ENCODE results near the gene PPAN. TPM values are rescaled to one million over a fixed set of nuclear protein-coding genes. Genes with fewer than 3 reads are reported as not detected.
A peak's percentile ranks its signal among the peaks of the same experiment; 100 is the strongest.

Gene PPAN
- total RNA-seq, 2 experiments from 2014 or later, result 99.2 to 107 TPM

DNA sequence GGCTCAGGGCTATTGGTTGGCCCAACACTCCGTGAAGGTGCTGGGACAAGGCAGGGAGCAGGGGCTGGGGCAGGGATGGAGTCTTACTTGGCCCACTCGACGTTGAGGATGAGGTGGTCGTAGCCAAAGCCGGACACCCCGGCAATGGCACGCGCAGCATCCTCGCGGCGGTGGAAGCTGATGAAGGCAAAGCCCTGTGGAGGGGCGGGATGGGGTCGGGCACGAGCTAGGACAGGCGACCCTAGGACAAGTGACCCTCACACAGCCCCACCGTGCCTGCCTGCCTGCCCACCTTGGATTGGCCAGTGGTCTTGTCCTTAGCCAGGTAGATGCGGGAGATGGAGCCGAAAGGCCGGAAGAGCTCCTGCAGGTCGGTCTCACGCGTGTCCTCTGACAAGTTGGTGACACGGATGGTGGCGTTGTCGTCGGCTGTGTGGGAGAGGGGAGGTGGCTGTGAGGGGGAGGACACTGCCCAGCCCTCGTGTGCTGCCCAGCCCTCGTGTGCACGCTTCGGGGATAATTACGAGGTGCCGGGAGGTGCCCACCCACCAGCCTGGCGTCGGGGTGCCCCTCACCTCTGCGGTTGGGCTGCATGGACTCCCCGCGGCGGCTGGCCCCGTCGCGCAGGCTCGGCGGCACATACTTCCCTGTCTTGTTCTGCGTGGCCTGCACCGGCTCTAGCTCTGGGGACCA is 9.4 kb downstream of the PPAN start:
- Mint-ChIP-seq H3K27me3 (no peaks in the 10 kb centered on the region), H3K9me3 (no peaks in the 10 kb centered on the region), H3K27ac (peak overlapping the region; percentile 13), H3K4me1 (ENCODE audit: low read depth) (peaks cover 51% of the 10 kb centered on the region), H3K36me3 (peaks cover 51% of the 10 kb centered on the region), H3K4me3 (no peak overlapping the region)
- DNase-seq, result no peak
- ChIA-PET CTCF (interaction anchor here (1.1 to 9.4 kb wide), 3 partner anchors 9 to 136 kb away, joined by 3 to 96 read pairs (median 12); partner anchors contain the start of genes MRPL4 and PPAN), POLR2A (interaction anchor here (5.4 to 8.7 kb wide), 2 partner anchors 11 to 18 kb away, joined by 75 to 76 read pairs; partner anchors contain the start of genes ANGPTL6 and PPAN)
- intact Hi-C loops (cut with micrococcal nuclease), result no loop called here

- no peak for DNase-seq
- POLR2A ChIA-PET, result interaction anchor here (5.4 to 8.7 kb wide), 2 partner anchors 11 to 19 kb away, joined by 75 to 76 read pairs; partner anchors contain the start of genes ANGPTL6 and PPAN
- H3K4me3 Mint-ChIP-seq, result no peak overlapping the region
- H3K27ac Mint-ChIP-seq, result no peak overlapping the region
- intact Hi-C loops (cut with micrococcal nuclease), result no loop called here
- peaks cover 45% of the 10 kb centered on the region for H3K36me3 Mint-ChIP-seq
- H3K4me1 Mint-ChIP-seq (ENCODE audit: low read depth), result peaks cover 48% of the 10 kb centered on the region
- no peaks in the 10 kb centered on the region for H3K27me3 Mint-ChIP-seq
- H3K9me3 Mint-ChIP-seq, result no peaks in the 10 kb centered on the region
- CTCF ChIA-PET, result interaction anchor here (0.8 to 9.4 kb wide), 4 partner anchors 13 to 134 kb away, joined by 3 to 96 read pairs (median 7); no protein-coding TSS in a partner anchor
Measured at GRCh38 chr19:10116085-10116865, 10.1 kb downstream of the PPAN start.

- ChIA-PET POLR2A (interaction anchor here (0.6 to 8.7 kb wide), 3 partner anchors 12 to 29 kb away, joined by 4 to 76 read pairs (median 75); partner anchors contain the start of genes ANGPTL6 and PPAN), CTCF (interaction anchor here (0.8 to 9.4 kb wide), 6 partner anchors 10 to 133 kb away, joined by 3 to 96 read pairs (median 4); partner anchors contain the start of gene PPAN)
- no peak overlapping the region for H3K4me3 Mint-ChIP-seq
- no peaks in the 10 kb centered on the region for H3K9me3 Mint-ChIP-seq
- H3K27ac Mint-ChIP-seq, result no peak overlapping the region
- H3K36me3 Mint-ChIP-seq, result peaks cover 40% of the 10 kb centered on the region
- intact Hi-C loops (cut with micrococcal nuclease), result no loop called here
- DNase-seq, result no peak
- H3K27me3 Mint-ChIP-seq, result no peaks in the 10 kb centered on the region
- peaks cover 40% of the 10 kb centered on the region for H3K4me1 Mint-ChIP-seq (ENCODE audit: low read depth)
Measured at GRCh38 chr19:10116866-10117616, 10.9 kb downstream of the PPAN start.

DNA sequence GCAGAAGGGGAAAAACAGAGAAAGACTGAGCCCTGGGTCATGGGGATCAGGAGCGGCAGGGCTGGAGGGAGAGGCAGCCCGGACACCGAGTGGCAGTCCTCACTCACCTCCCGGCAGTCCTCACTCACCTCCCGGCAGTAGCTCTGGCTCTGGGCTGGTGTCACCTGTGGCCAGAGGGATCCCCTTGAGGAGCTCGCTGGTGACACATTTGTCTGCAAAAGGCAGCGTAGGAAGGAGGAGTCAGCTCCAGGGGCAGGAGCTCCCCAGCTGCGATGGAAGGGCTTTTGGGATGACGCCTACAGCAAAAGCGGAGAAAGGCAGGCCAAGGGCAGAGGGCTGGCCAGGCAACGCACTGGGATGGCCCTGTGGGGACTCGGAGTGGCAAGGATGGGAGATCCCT is 12.8 kb downstream of the PPAN start:
- CTCF ChIA-PET, result interaction anchor here (0.6 to 2.1 kb wide), 6 partner anchors 9 to 123 kb away, joined by 3 to 6 read pairs (median 4); partner anchors contain the start of gene ANGPTL6
- intact Hi-C loops (cut with micrococcal nuclease), result loop anchor here (2.0 kb wide), 1 partner anchor 14 kb away; no protein-coding TSS in a partner anchor
- no peaks in the 10 kb centered on the region for H3K9me3 Mint-ChIP-seq
- POLR2A ChIA-PET, result interaction anchor here (1.2 to 8.7 kb wide), 2 partner anchors 11 to 21 kb away, joined by 10 to 75 read pairs; no protein-coding TSS in a partner anchor
- peak overlapping the region; percentile 83 for H3K27ac Mint-ChIP-seq
- DNase-seq, result peak; percentile 24
- peaks cover 29% of the 10 kb centered on the region for H3K36me3 Mint-ChIP-seq
- H3K4me1 Mint-ChIP-seq (ENCODE audit: low read depth), result peaks cover 28% of the 10 kb centered on the region
- H3K27me3 Mint-ChIP-seq, result no peaks in the 10 kb centered on the region
- peak overlapping the region; percentile 88 for H3K4me3 Mint-ChIP-seq

- Mint-ChIP-seq H3K27me3 (no peaks in the 10 kb centered on the region), H3K36me3 (peaks cover 23% of the 10 kb centered on the region), H3K9me3 (no peaks in the 10 kb centered on the region), H3K27ac (no peak overlapping the region), H3K4me3 (no peak overlapping the region), H3K4me1 (ENCODE audit: low read depth) (peaks cover 26% of the 10 kb centered on the region)
- DNase-seq, result no peak
- CTCF ChIA-PET, result interaction anchor here (0.9 to 2.1 kb wide), 8 partner anchors 9 to 189 kb away, joined by 3 to 11 read pairs (median 7); partner anchors contain the start of genes ANGPTL6 and PPAN
- intact Hi-C loops (cut with micrococcal nuclease), result no loop called here
- POLR2A ChIA-PET, result interaction anchor here (0.6 to 1.3 kb wide), 2 partner anchors 25 to 44 kb away, joined by 3 to 4 read pairs; no protein-coding TSS in a partner anchor
Measured at GRCh38 chr19:10120538-10121189, 14.5 kb downstream of the PPAN start.

- intact Hi-C loops (cut with micrococcal nuclease), result no loop called here
- Mint-ChIP-seq H3K4me3 (no peak overlapping the region), H3K27me3 (no peaks in the 10 kb centered on the region), H3K36me3 (peaks cover 15% of the 10 kb centered on the region), H3K9me3 (no peaks in the 10 kb centered on the region), H3K27ac (no peak overlapping the region), H3K4me1 (ENCODE audit: low read depth) (peaks cover 20% of the 10 kb centered on the region)
- ChIA-PET CTCF (interaction anchor here (0.8 to 2.1 kb wide), 3 partner anchors 9 to 95 kb away, joined by 3 to 8 read pairs (median 3); no protein-coding TSS in a partner anchor), POLR2A (interaction anchor here (0.9 to 1.0 kb wide), 2 partner anchors 8 to 15 kb away, joined by 3 to 4 read pairs; no protein-coding TSS in a partner anchor)
- no peak for DNase-seq
Measured at GRCh38 chr19:10122045-10122444, 15.9 kb downstream of the PPAN start.

DNA sequence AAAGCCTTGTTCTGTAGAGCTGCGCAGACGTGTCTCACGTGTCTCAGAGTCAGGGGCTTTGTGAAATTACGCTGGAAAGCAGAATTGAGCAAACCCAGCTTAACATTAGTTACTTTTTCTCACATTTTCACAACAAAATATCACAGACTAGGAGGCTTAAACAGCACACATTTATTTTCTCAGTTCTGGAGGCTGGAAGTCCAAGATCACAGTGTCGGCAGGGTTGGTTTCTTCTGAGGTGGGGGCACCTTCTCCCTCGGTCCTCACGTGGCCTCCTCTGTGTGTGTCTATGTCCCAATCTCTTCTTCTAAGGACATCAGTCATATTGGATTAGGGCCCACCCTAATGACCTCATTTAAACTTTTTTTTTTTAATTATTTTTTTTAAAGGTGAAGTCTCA is 18.3 kb downstream of the PPAN start:
- CTCF ChIA-PET, result interaction anchor here (1.0 kb wide), 1 partner anchor 126 kb away, joined by 3 read pairs; no protein-coding TSS in a partner anchor
- no peaks in the 10 kb centered on the region for H3K9me3 Mint-ChIP-seq
- peaks cover 8% of the 10 kb centered on the region for H3K36me3 Mint-ChIP-seq
- H3K4me3 Mint-ChIP-seq, result no peak overlapping the region
- peaks cover 8% of the 10 kb centered on the region for H3K4me1 Mint-ChIP-seq (ENCODE audit: low read depth)
- intact Hi-C loops (cut with micrococcal nuclease), result no loop called here
- no peaks in the 10 kb centered on the region for H3K27me3 Mint-ChIP-seq
- POLR2A ChIA-PET, result no interaction called here
- DNase-seq, result no peak
- peak overlapping the region; percentile 51 for H3K27ac Mint-ChIP-seq

DNA sequence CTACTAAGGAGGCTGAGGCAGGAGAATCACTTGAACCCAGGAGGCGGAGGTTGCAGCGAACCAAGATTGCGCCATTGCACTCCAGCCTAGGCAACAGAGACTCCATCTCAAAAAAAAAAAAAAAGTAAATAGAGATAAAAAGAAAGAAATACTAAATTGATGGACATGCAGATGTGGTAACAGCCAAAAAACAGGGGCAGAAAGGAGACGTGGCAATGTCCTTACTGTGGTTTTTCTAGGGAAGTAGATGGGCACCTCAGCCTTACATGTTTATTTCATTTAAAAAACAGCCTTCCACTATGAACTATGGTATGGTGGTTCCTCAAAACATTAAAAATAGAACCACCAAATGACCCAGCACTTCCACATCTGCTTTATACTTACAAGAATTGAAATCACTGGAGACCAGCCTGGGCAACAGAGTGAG is 20.1 kb downstream of the PPAN start:
- no peak for DNase-seq
- Mint-ChIP-seq H3K36me3 (peaks cover 9% of the 10 kb centered on the region), H3K4me3 (no peak overlapping the region), H3K4me1 (ENCODE audit: low read depth) (no peaks in the 10 kb centered on the region), H3K9me3 (no peaks in the 10 kb centered on the region), H3K27me3 (no peaks in the 10 kb centered on the region), H3K27ac (no peak overlapping the region)
- ChIA-PET POLR2A (no interaction called here), CTCF (no interaction called here)
- intact Hi-C loops (cut with micrococcal nuclease), result no loop called here

- POLR2A ChIA-PET, result no interaction called here
Measured at GRCh38 chr19:10132905-10133304, 26.7 kb downstream of the PPAN start.

GRCh38 chr19:10133596-10133995 is 27.4 kb downstream of the PPAN start:
- no peak for DNase-seq
- Mint-ChIP-seq H3K4me3 (no peak overlapping the region), H3K27ac (no peak overlapping the region), H3K27me3 (no peaks in the 10 kb centered on the region), H3K36me3 (peaks cover 29% of the 10 kb centered on the region), H3K9me3 (no peaks in the 10 kb centered on the region), H3K4me1 (ENCODE audit: low read depth) (no peaks in the 10 kb centered on the region)
- ChIA-PET POLR2A (no interaction called here), CTCF (interaction anchor here (1.0 to 1.2 kb wide), 2 partner anchors 60 to 202 kb away, joined by 3 to 4 read pairs; no protein-coding TSS in a partner anchor)
- intact Hi-C loops (cut with micrococcal nuclease), result no loop called here

More at GRCh38 chr19:10132905-10133304, 26.7 kb downstream of the PPAN start:
- DNase-seq, result no peak
- CTCF ChIA-PET, result interaction anchor here (0.8 to 1.2 kb wide), 3 partner anchors 10 to 202 kb away, joined by 3 to 4 read pairs (median 3); no protein-coding TSS in a partner anchor
- Mint-ChIP-seq H3K27me3 (no peaks in the 10 kb centered on the region), H3K36me3 (peaks cover 24% of the 10 kb centered on the region), H3K27ac (no peak overlapping the region), H3K9me3 (no peaks in the 10 kb centered on the region), H3K4me1 (ENCODE audit: low read depth) (no peaks in the 10 kb centered on the region), H3K4me3 (no peak overlapping the region)
- intact Hi-C loops (cut with micrococcal nuclease), result no loop called here

DNA sequence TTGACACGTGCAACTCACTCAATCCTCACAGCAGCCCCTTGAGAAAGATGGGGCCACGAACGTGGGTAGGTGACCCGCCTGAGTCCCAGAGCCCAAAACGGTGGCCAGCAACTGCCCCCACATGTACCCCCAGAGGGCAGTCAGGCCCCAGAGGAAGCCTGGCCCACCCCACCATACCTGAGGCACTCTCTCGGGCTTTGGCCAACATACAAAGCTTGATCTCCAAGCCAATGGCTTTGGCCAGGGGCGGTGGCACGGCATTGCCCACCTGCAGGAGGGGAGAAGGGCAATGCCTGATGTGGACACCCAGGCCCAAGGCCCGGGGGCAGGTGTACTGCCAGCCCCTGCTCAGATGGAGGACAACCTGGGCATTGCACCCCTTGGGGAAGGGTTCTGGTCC is 27.9 kb downstream of the PPAN start:
- POLR2A ChIA-PET, result no interaction called here
- H3K36me3 Mint-ChIP-seq, result peaks cover 31% of the 10 kb centered on the region
- H3K9me3 Mint-ChIP-seq, result no peaks in the 10 kb centered on the region
- CTCF ChIA-PET, result no interaction called here
- intact Hi-C loops (cut with micrococcal nuclease), result no loop called here
- no peaks in the 10 kb centered on the region for H3K4me1 Mint-ChIP-seq (ENCODE audit: low read depth)
- H3K27me3 Mint-ChIP-seq, result no peaks in the 10 kb centered on the region
- H3K27ac Mint-ChIP-seq, result no peak overlapping the region
- no peak for DNase-seq
- no peak overlapping the region for H3K4me3 Mint-ChIP-seq
